Thymus (tissue), 11 donors: ENCODE results near the gene LHFPL2. TPM values are rescaled to one million over a fixed set of nuclear protein-coding genes. Genes with fewer than 3 reads are reported as not detected.
"Not testable (repeated sequence)": the region's sequence is repeated elsewhere in the genome, so short reads cannot be mapped to it uniquely, and the experiment has no call there.

Experiments
- DNase-seq, 9 donors: peaks; one replicate each; pipeline ENCODE4 v3.0.0-alpha.2; 2013; ENCODE audit warnings: low spot score in 9 of 9, low read depth in 6 of 9, missing footprints in 1 of 9
- H3K27ac ChIP-seq, 2 donors: one replicate each; pipeline ENCODE4 v1.5.1; 2013; ENCODE audit warnings: control low read depth in 1 of 2, low read depth in 1 of 2, low read length in 1 of 2, mild to moderate bottlenecking in 1 of 2, moderate library complexity in 1 of 2
- H3K27me3 ChIP-seq, 2 donors: one replicate each; pipeline ENCODE4 v1.5.1; 2013; ENCODE audit warnings: low read length in 1 of 2; ENCODE audit not compliant: control insufficient read depth in 2 of 2, insufficient read depth in 1 of 2
- H3K36me3 ChIP-seq, 2 donors: one replicate each; pipeline ENCODE4 v1.5.1; 2013; ENCODE audit warnings: low read length in 1 of 2, mild to moderate bottlenecking in 1 of 2, moderate library complexity in 1 of 2; ENCODE audit not compliant: control insufficient read depth in 2 of 2, insufficient read depth in 2 of 2
- H3K4me1 ChIP-seq, 2 donors: one replicate each; pipeline ENCODE4 v1.5.1; 2013; ENCODE audit warnings: low read length in 2 of 2; ENCODE audit not compliant: control insufficient read depth in 2 of 2, insufficient read depth in 2 of 2
- H3K4me3 ChIP-seq, 2 donors: one replicate each; pipeline ENCODE4 v1.5.1; 2013; ENCODE audit warnings: low read length in 2 of 2, control low read depth in 1 of 2, mild to moderate bottlenecking in 1 of 2
- H3K9me3 ChIP-seq, 2 donors: one replicate each; pipeline ENCODE4 v1.5.1; 2013; ENCODE audit warnings: low read length in 1 of 2, mild to moderate bottlenecking in 1 of 2; ENCODE audit not compliant: control insufficient read depth in 2 of 2, insufficient read depth in 1 of 2
- WGBS: extraction: QIAGEN DNeasy Blood & Tissue Kit; methylation state at CpG from one replicate; pipeline ENCODE4 v1.1.7; 2013; 5-methylcytosine and 5-hydroxymethylcytosine counted together
- polyA plus RNA-seq: library from polyadenylated mRNA; stranded (reverse); fragments of 200-250 nt; gene quantifications from one replicate; pipeline ENCODE4 v1.2.3, GENCODE V29; 2013
- total RNA-seq: library from RNA; stranded (reverse); fragments of 120-200 nt; gene quantifications from one replicate; pipeline ENCODE4 v1.2.4, GENCODE V29; 2013
- donor health status: healthy.

LHFPL2 gene
- total and polyA plus RNA-seq, 2 donors, result 9.1 to 21.4 TPM

DNA sequence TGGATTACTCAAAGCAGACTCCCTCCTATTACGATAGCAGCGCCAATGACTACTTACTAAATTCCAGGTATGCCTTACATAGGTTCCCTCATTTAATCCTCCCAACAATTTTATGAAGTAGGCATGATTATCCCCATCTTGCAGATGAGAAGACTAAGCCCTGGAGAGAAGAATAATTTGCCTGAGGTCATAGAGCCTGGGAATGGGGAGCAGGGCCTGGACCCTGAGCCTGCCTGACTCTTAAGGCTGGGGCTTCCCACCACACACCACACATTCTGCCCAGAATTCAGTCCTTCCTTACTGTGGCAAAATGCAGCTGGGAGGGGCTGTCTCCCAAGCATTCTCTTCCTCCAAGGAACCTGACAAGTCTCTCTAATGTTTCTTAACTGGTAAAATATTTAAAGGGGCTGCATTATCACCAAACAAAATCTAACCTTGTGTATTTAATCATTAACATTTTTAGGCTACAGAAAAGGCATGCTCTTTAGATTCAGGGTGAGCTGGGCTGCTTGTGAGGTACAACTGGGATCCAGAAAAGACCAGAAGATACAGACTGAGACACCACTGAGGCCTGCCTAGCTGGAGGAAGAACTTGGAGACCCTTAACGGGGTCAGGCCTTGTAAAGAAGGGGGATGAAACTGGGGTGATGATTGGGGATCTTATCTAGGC, 26.1 kb downstream of the LHFPL2 start:
- H3K4me3 ChIP-seq, result no peak overlapping the region
- H3K27me3 ChIP-seq, result no peaks in the 10 kb centered on the region
- H3K36me3 ChIP-seq, result peaks cover 11 to 14% of the 10 kb centered on the region in 2 donors
- 96% methylated on average over 3 of the region's 3 CpGs for WGBS
- no peak overlapping the region for H3K27ac ChIP-seq
- H3K4me1 ChIP-seq, result no peaks in the 10 kb centered on the region
- H3K9me3 ChIP-seq, result peaks cover 0 to 7% of the 10 kb centered on the region in 2 donors
- DNase-seq, result no peak

- Histone ChIP-seq H3K27ac (no peak overlapping the region), H3K27me3 (no peaks in the 10 kb centered on the region), H3K4me1 (no peaks in the 10 kb centered on the region), H3K36me3 (peaks cover 11 to 14% of the 10 kb centered on the region in 2 donors), H3K9me3 (peaks cover 0 to 7% of the 10 kb centered on the region in 2 donors), H3K4me3 (no peak overlapping the region)
- 30% methylated on average over 3 of the region's 3 CpGs for WGBS
- no peak for DNase-seq
Measured at GRCh38 chr5:78621291-78621738, 27.3 kb downstream of the LHFPL2 start.

DNA sequence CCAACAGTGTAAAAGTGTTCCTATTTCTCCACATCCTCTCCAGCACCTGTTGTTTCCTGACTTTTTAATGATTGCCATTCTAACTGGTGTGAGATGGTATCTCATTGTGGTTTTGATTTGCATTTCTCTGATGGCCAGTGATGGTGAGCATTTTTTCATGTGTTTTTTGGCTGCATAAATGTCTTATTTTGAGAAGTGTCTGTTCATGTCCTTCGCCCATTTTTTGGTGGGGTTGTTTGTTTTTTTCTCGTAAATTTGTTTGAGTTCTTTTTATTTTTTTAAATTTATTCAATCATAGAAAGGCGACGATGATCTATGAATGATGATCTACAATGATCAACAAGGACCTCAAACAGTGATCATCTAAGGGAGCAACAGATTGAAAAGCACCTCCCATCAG, 28.5 kb downstream of the LHFPL2 start:
- DNase-seq, H3K4me3 ChIP-seq, H3K9me3 ChIP-seq, H3K4me1 ChIP-seq, H3K27me3 ChIP-seq, H3K27ac ChIP-seq: not testable (repeated sequence)
- H3K36me3 ChIP-seq, result peaks cover 5 to 14% of the 10 kb centered on the region in 2 donors
- WGBS, result 95% methylated on average over 4 of the region's 4 CpGs

DNA sequence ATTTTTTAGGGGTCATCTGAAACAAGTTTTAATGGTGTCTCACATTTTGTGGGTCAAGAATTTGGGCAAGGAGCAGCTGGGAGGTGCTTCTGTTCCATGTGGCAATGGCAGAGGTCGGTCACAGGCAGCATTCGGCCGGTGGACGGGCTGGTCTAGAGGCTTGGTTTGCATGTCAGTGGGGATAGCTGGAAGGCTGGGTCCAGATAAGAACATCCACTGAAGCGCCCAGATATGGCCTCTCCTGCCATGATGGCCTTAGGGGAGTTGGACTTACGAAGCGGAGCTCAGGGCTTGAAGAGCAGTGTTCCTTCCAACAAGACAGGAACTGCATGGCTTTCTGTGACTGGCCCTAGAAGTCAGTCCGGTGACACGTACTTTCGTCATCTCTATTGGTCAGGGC, 30.3 kb downstream of the LHFPL2 start:
- Histone ChIP-seq H3K9me3 (peaks cover 0 to 7% of the 10 kb centered on the region in 2 donors), H3K4me3 (no peak overlapping the region), H3K4me1 (no peaks in the 10 kb centered on the region), H3K27ac (no peak overlapping the region), H3K27me3 (no peaks in the 10 kb centered on the region), H3K36me3 (peaks cover 5 to 14% of the 10 kb centered on the region in 2 donors)
- no peak for DNase-seq
- WGBS, result 98% methylated on average over 10 of the region's 10 CpGs

- 94% methylated on average over 1 of the region's 1 CpG for WGBS
- Histone ChIP-seq H3K27me3 (no peaks in the 10 kb centered on the region), H3K36me3 (peaks cover 2 to 5% of the 10 kb centered on the region in 2 donors), H3K27ac (no peak overlapping the region), H3K9me3 (peaks cover 0 to 5% of the 10 kb centered on the region in 2 donors), H3K4me3 (no peak overlapping the region), H3K4me1 (no peaks in the 10 kb centered on the region)
- no peak for DNase-seq
Measured at GRCh38 chr5:78615697-78616096, 32.9 kb downstream of the LHFPL2 start.

GRCh38 chr5:78614816-78615215, 33.8 kb downstream of the LHFPL2 start:
- Histone ChIP-seq H3K9me3 (no peaks in the 10 kb centered on the region), H3K4me3 (no peak overlapping the region), H3K27me3 (no peaks in the 10 kb centered on the region), H3K4me1 (no peaks in the 10 kb centered on the region), H3K27ac (no peak overlapping the region), H3K36me3 (peaks cover 2 to 5% of the 10 kb centered on the region in 2 donors)
- no peak for DNase-seq

GRCh38 chr5:78613756-78614155, 34.8 kb downstream of the LHFPL2 start:
- WGBS, result 68% methylated on average over 4 of the region's 4 CpGs
- no peaks in the 10 kb centered on the region for H3K9me3 ChIP-seq
- no peaks in the 10 kb centered on the region for H3K4me1 ChIP-seq
- no peak overlapping the region for H3K27ac ChIP-seq
- no peak overlapping the region for H3K4me3 ChIP-seq
- peaks cover 2 to 5% of the 10 kb centered on the region in 2 donors for H3K36me3 ChIP-seq
- DNase-seq, result no peak
- no peaks in the 10 kb centered on the region for H3K27me3 ChIP-seq

DNA sequence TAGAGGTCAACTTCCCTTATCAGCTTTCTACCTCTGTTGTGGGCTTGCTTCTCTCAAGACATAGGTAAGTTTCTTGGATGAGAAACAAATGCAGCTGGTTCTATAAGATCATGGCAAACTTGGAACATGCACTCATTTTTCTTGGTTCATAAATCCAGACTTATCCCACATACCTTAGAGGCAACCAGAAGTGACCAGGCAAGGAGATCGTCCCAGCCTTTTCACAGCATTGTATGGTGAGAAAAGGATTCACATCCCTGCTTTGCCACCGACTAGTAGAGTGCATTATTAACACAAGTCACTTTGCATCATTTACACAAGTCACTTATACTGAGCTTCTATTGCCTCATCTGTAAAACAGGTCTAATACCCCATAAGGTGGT, 35.4 kb downstream of the LHFPL2 start:
- WGBS, result 94% methylated on average over 2 of the region's 2 CpGs

DNA sequence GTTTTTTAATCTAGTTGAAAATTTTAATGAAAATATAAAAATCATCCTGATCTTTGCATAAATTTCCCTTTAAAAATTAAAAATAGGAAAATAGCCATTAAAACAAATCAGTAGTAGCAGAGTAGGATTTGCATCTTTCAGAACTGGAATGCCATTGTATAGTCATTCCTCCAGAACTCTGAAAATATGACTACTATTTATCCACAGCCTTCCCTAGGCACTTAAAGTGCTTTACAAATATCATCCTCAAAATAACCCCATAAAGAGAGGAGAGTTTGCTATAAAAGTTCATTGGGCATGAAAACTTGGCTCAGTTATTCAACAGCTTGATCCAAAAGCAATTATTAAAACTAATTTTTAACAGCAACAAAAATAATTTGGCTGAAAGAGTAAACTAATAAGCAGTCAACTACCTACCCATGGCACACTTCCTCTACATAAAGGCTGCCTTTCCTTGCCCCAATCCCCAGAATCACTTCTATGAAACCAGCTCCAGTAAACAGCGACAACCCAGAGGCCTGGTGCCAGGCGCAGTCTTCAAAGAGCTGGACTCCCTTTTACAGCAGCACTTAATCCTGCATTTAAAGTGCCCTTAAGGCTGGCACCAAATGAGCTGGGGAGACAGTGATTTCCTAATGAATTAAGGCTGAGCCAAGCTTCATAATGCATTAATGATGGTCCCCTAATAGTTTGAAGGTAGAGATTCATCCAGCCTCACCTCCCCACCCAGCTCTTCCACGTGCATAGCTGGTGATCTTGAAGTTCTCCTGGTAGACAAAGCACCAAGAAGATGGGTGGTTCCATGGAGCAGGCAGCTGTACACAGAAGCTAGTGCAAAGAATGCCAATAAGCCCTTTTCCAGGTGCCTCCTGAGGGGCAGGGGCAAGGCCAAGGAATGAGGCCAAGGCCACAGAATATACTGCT, 36.1 kb downstream of the LHFPL2 start:
- 97% methylated on average over 3 of the region's 3 CpGs for WGBS
- DNase-seq, result no peak
- H3K4me1 ChIP-seq, result no peaks in the 10 kb centered on the region
- no peaks in the 10 kb centered on the region for H3K9me3 ChIP-seq
- no peaks in the 10 kb centered on the region for H3K36me3 ChIP-seq
- H3K27me3 ChIP-seq, result no peaks in the 10 kb centered on the region
- no peak overlapping the region for H3K27ac ChIP-seq
- no peak overlapping the region for H3K4me3 ChIP-seq

More for the DNA sequence above, 35.4 kb downstream of the LHFPL2 start:
- Histone ChIP-seq H3K27ac (no peak overlapping the region), H3K9me3 (no peaks in the 10 kb centered on the region), H3K27me3 (no peaks in the 10 kb centered on the region), H3K36me3 (peaks cover 0 to under 1% of the 10 kb centered on the region in 2 donors), H3K4me3 (no peak overlapping the region), H3K4me1 (no peaks in the 10 kb centered on the region)
- no peak for DNase-seq
